IMR-90 (cell line): ENCODE measurements around the gene S100B. TPM values are rescaled to one million over a fixed set of nuclear protein-coding genes. Genes with fewer than 3 reads are reported as not detected.

Experiments used
- ATAC-seq: fragments of 200-7000 bp; cut with Tn5 transposase; 2 replicates; pipeline ENCODE4 v1.9.1; 2020; ENCODE audit warnings: low read depth, mild to moderate bottlenecking, moderate library complexity
- BruUV-seq: library from RNA; stranded (reverse); fragments of 400-500 nt; replicated peaks from 2 replicates; lab custom pipeline; 2021; lab: Mats Ljungman, UMichigan
- CTCF ChIA-PET: fragments of 300-600 bp; formaldehyde crosslinking; extraction: SDS; loops from one replicate; lab custom pipeline; 2021; ENCODE audit warnings: antibody characterized with exemption; lab: Yijun Ruan, JAX
- POLR2A ChIA-PET: fragments of 300-600 bp; sonication (Branson Sonifier 250); formaldehyde crosslinking; loops from one replicate; lab custom pipeline; 2022; ENCODE audit warnings: antibody characterized with exemption; ENCODE audit not compliant: unreplicated experiment; lab: Charles Lee
- DNase-seq: peaks from one replicate; pipeline ENCODE4 v3.0.0; 2013
- H2AFZ ChIP-seq: replicated peaks from 2 replicates; pipeline ENCODE3; 2013; ENCODE audit warnings: low read length, mild to moderate bottlenecking; ENCODE audit not compliant: poor library complexity
- H2AK5ac ChIP-seq: 2 replicates; pipeline ENCODE4 v1.6.1; 2013; ENCODE audit warnings: low read depth, low read length, inconsistent platforms
- H2AK9ac ChIP-seq: replicated peaks from 2 replicates; pipeline ENCODE3; 2013; ENCODE audit warnings: mild to moderate bottlenecking, low read depth, low read length, moderate library complexity; ENCODE audit not compliant: poor library complexity
- H2BK120ac ChIP-seq: 2 replicates; pipeline ENCODE4 v1.6.1; 2013; ENCODE audit warnings: low read depth, low read length, inconsistent platforms
- H2BK15ac ChIP-seq: 3 replicates; pipeline ENCODE4 v1.6.1; 2013; ENCODE audit warnings: low read depth, low read length, inconsistent platforms
- H2BK20ac ChIP-seq: 2 replicates; pipeline ENCODE4 v1.6.1; 2013; ENCODE audit warnings: low read depth, mild to moderate bottlenecking, inconsistent platforms, low read length, moderate library complexity
- H2BK5ac ChIP-seq: 2 replicates; pipeline ENCODE4 v1.6.1; 2013; ENCODE audit warnings: mild to moderate bottlenecking, low read depth, low read length, inconsistent platforms; ENCODE audit not compliant: poor library complexity, severe bottlenecking
- H3K14ac ChIP-seq: replicated peaks from 2 replicates; pipeline ENCODE4 v1.6.1; 2013; ENCODE audit warnings: low read depth, low read length, inconsistent platforms
- H3K18ac ChIP-seq: 2 replicates; pipeline ENCODE4 v1.6.1; 2013; ENCODE audit warnings: low read depth, low read length, control low read depth
- H3K23ac ChIP-seq: 2 replicates; pipeline ENCODE4 v1.6.1; 2013; ENCODE audit warnings: low read depth, low read length, inconsistent platforms
- H3K27ac ChIP-seq: 2 replicates; pipeline ENCODE4 v1.5.1; 2013; ENCODE audit warnings: mild to moderate bottlenecking, control low read depth, low read length; ENCODE audit not compliant: insufficient read depth
- H3K27me3 ChIP-seq: 2 replicates; pipeline ENCODE4 v1.6.1; 2013; ENCODE audit warnings: low read length; ENCODE audit not compliant: control insufficient read depth, insufficient read depth
- H3K36me3 ChIP-seq: 2 replicates; pipeline ENCODE4 v1.6.1; 2013; ENCODE audit warnings: low read length, mixed read lengths; ENCODE audit not compliant: control insufficient read depth, insufficient read depth
- H3K4ac ChIP-seq: 2 replicates; pipeline ENCODE4 v1.6.1; 2013; ENCODE audit warnings: low read depth, low read length, inconsistent platforms
- H3K4me1 ChIP-seq: 2 replicates; pipeline ENCODE4 v1.6.1; 2013; ENCODE audit warnings: low read length, mixed read lengths; ENCODE audit not compliant: control insufficient read depth, insufficient read depth
- H3K4me2 ChIP-seq: 2 replicates; pipeline ENCODE4 v1.6.1; 2013; ENCODE audit warnings: low read depth, mild to moderate bottlenecking, control low read depth, low read length, moderate library complexity
- H3K4me3 ChIP-seq: 2 replicates; pipeline ENCODE4 v1.5.1; 2013; ENCODE audit warnings: low read depth, mild to moderate bottlenecking, control low read depth, low read length, moderate library complexity; ENCODE audit not compliant: insufficient read depth
- H3K56ac ChIP-seq: 2 replicates; pipeline ENCODE4 v1.6.1; 2013; ENCODE audit warnings: low read length, inconsistent platforms; ENCODE audit not compliant: insufficient read depth; ENCODE audit errors: extremely low read depth
- H3K79me1 ChIP-seq, 2 experiments: 2 replicates each; pipeline ENCODE4 v1.6.1; 2013; ENCODE audit warnings: low read length in 2 of 2, inconsistent platforms in 1 of 2, low read depth in 1 of 2
- H3K9ac ChIP-seq: 2 replicates; pipeline ENCODE4 v1.6.1; 2013; ENCODE audit warnings: low read depth, low read length, control low read depth
- H3K9me1 ChIP-seq: 2 replicates; pipeline ENCODE4 v1.6.1; 2013; ENCODE audit warnings: low read length, inconsistent platforms; ENCODE audit not compliant: insufficient read depth
- H3K9me3 ChIP-seq: 2 replicates; pipeline ENCODE4 v1.6.1; 2013; ENCODE audit warnings: low read length; ENCODE audit not compliant: control insufficient read depth, insufficient read depth
- H4K20me1 ChIP-seq: 2 replicates; pipeline ENCODE4 v1.6.1; 2013; ENCODE audit warnings: low read length, inconsistent platforms; ENCODE audit not compliant: insufficient read depth
- H4K5ac ChIP-seq: 2 replicates; pipeline ENCODE4 v1.6.1; 2013; ENCODE audit warnings: mild to moderate bottlenecking, low read depth, low read length, control low read depth
- H4K8ac ChIP-seq, 2 experiments: 2 replicates each; pipeline ENCODE4 v1.6.1; 2013; ENCODE audit warnings: low read depth in 2 of 2, low read length in 2 of 2, control low read depth in 1 of 2, inconsistent platforms in 1 of 2
- H4K91ac ChIP-seq: 2 replicates; pipeline ENCODE4 v1.6.1; 2013; ENCODE audit warnings: low read depth, low read length, inconsistent platforms; ENCODE audit not compliant: insufficient read depth
- BHLHE40 ChIP-seq: fragments of 150-350 bp; IDR thresholded peaks from 2 replicates; pipeline ENCODE4 v1.6.1; 2016; ENCODE audit warnings: mild to moderate bottlenecking, low read depth, low read length
- CEBPB ChIP-seq: IDR thresholded peaks from 2 replicates; pipeline ENCODE4 v1.6.1; 2012; ENCODE audit warnings: low read depth, low read length, improper control_type of control experiment
- CHD1 ChIP-seq: IDR thresholded peaks from 2 replicates; pipeline ENCODE4 v1.6.1; 2012; ENCODE audit warnings: low read depth, low read length, improper control_type of control experiment
- CTCF ChIP-seq: conservative IDR thresholded peaks from 2 replicates; pipeline ENCODE4 v1.5.1; 2012; ENCODE audit warnings: mild to moderate bottlenecking, low read depth, low read length, improper control_type of control experiment
- ELK1 ChIP-seq: fragments of 150-350 bp; IDR thresholded peaks from 2 replicates; pipeline ENCODE4 v1.6.1; 2016; ENCODE audit warnings: low read depth, mild to moderate bottlenecking, low read length, moderate library complexity, borderline replicate concordance
- FOS ChIP-seq: fragments of 150-350 bp; IDR thresholded peaks from 2 replicates; pipeline ENCODE4 v1.6.1; 2016; ENCODE audit warnings: low read depth, low read length
- MAFK ChIP-seq: IDR thresholded peaks from 2 replicates; pipeline ENCODE4 v1.6.1; 2012; ENCODE audit warnings: low read depth, low read length, improper control_type of control experiment
- MAZ ChIP-seq: IDR thresholded peaks from 2 replicates; pipeline ENCODE4 v1.6.1; 2012; ENCODE audit warnings: low read depth, mild to moderate bottlenecking, low read length, improper control_type of control experiment, moderate library complexity, borderline replicate concordance
- MXI1 ChIP-seq: IDR thresholded peaks from 2 replicates; pipeline ENCODE4 v1.6.1; 2012; ENCODE audit warnings: low read depth, mild to moderate bottlenecking, low read length, moderate library complexity, borderline replicate concordance
- NFE2L2 ChIP-seq: fragments of 150-350 bp; IDR thresholded peaks from 2 replicates; pipeline ENCODE4 v1.6.1; 2016; ENCODE audit warnings: low read depth, mild to moderate bottlenecking, low read length
- POLR2A ChIP-seq: IDR thresholded peaks from 2 replicates; pipeline ENCODE4 v1.6.1; 2012; ENCODE audit warnings: mild to moderate bottlenecking, low read depth, low read length
- RAD21 ChIP-seq: IDR thresholded peaks from 2 replicates; pipeline ENCODE4 v1.6.1; 2012; ENCODE audit warnings: low read length, improper control_type of control experiment
- RCOR1 ChIP-seq: IDR thresholded peaks from 2 replicates; pipeline ENCODE4 v1.6.1; 2012; ENCODE audit warnings: mild to moderate bottlenecking, low read length, improper control_type of control experiment; ENCODE audit not compliant: insufficient replicate concordance
- RFX5 ChIP-seq: IDR thresholded peaks from 2 replicates; pipeline ENCODE4 v1.8.0; 2012; ENCODE audit warnings: low read depth, mild to moderate bottlenecking, low read length, moderate library complexity
- SMC3 ChIP-seq: fragments of 150-350 bp; IDR thresholded peaks from 2 replicates; pipeline ENCODE4 v1.6.1; 2016; ENCODE audit warnings: low read depth, mild to moderate bottlenecking, antibody characterized with exemption, low read length, moderate library complexity
- WGBS, 2 experiments: methylation state at CpG; one replicate each; pipeline versions ENCODE4 v1.1.5 to v1.1.7; 2013; ENCODE audit warnings: missing lambda C conversion rate in 2 of 2; ENCODE audit not compliant: insufficient read length in 1 of 2; ENCODE audit errors: extremely low coverage in 2 of 2; 5-methylcytosine and 5-hydroxymethylcytosine counted together
- dilution Hi-C: fragments of 300-500 bp; cut with HindIII; formaldehyde crosslinking; loops from one replicate; pipeline ENCODE4 v1.14.3; 2018; ENCODE audit warnings: low sequenced_read_pairs; ENCODE audit not compliant: unreplicated experiment
- in situ Hi-C: fragments of 300-500 bp; cut with MboI; formaldehyde crosslinking; loops from 3 replicates; pipeline ENCODE4 v1.14.3; 2019; ENCODE audit warnings: low sequenced_read_pairs, inconsistent platforms, mixed read lengths
- intact Hi-C: fragments of 100-400 bp; cut with micrococcal nuclease; formaldehyde crosslinking; loops from 2 replicates; pipeline ENCODE4 v1.10.0; 2022
- polyA plus RNA-seq, 3 experiments: library from polyadenylated mRNA; depleted of rRNA; stranded (reverse); fragments of >200 nt; gene quantifications; 2 replicates each; pipeline ENCODE4 v1.2.3, GENCODE V29; 2012; ENCODE audit warnings: low replicate concordance in 1 of 3
- total RNA-seq: library from RNA; depleted of rRNA; stranded (reverse); fragments of >200 nt; gene quantifications from 2 replicates; pipeline ENCODE4 v1.2.3, GENCODE V29; 2012
- TF ChIP-seq, protein P1 (sequence below): fragments of 150-350 bp; IDR thresholded peaks from 2 replicates; pipeline ENCODE4 v1.6.1; 2017; ENCODE audit warnings: mild to moderate bottlenecking, antibody characterized with exemption, low read length, low read depth

Gene S100B
- total and polyA plus RNA-seq, 2 of the 4 experiments (the other 2 are of a cell fraction): 0.18 to 0.26 TPM

DNA sequence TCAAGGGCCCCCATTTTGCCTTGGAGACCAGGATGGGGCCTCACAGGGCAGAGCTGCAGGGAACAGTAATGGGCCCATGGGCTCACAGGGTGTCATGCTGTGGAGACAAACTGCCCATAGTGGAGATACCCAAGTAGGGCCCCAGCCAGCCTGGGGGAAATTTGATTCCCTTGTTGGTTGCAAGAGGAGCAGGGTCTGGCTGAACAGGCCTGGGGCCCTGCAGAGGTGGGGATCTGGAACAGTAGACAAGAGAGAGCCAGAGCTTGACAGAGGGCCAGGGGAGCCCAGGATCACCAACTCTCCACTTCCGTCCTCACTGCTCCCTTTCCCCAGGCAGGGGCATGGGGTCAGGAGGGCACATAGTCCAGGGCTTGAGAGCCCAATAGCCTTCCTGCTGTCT is 8.7 kb downstream of the S100B start:
- no peak overlapping the region for H4K8ac ChIP-seq
- H2AK9ac ChIP-seq: no peak overlapping the region
- ChIA-PET CTCF (no interaction called here), POLR2A (no interaction called here)
- peaks cover 8% of the 10 kb centered on the region; the same call in 1 of the 2 replicates for H3K9me1 ChIP-seq
- H3K23ac ChIP-seq: no peak overlapping the region
- no peak overlapping the region for H4K91ac ChIP-seq
- H3K4me3 ChIP-seq: no peak overlapping the region
- peaks cover 15% of the 10 kb centered on the region for H3K9me3 ChIP-seq
- no peak overlapping the region for H2BK15ac ChIP-seq
- no peak for ATAC-seq
- no peak overlapping the region for H2BK120ac ChIP-seq
- intact Hi-C loops: no loop called here
- peaks cover 6% of the 10 kb centered on the region for H3K4me1 ChIP-seq
- H3K79me1 ChIP-seq: no peaks in the 10 kb centered on the region
- no peak for DNase-seq
- no peak overlapping the region for H3K4me2 ChIP-seq
- no peak overlapping the region for H3K18ac ChIP-seq
- H3K56ac ChIP-seq: no peak overlapping the region
- H2BK5ac ChIP-seq: no peak overlapping the region
- no peak overlapping the region for H2AFZ ChIP-seq
- in situ Hi-C loops: no loop called here
- H4K20me1 ChIP-seq: no peaks in the 10 kb centered on the region
- no CpG with 5 or more reads among the region's 1 CpG for WGBS, 2 experiments
- no peak overlapping the region for H2BK20ac ChIP-seq
- H3K4ac ChIP-seq: no peak overlapping the region
- dilution Hi-C loops: no loop called here
- H2AK5ac ChIP-seq: no peak overlapping the region
- no peak for TF ChIP-seq POLR2A
- TF ChIP-seq RCOR1: no peak
- TF ChIP-seq MAFK: no peak
- TF ChIP-seq MXI1: no peak
- no peak for TF ChIP-seq NFE2L2
- no peak for TF ChIP-seq CEBPB
- TF ChIP-seq, protein P1, sequence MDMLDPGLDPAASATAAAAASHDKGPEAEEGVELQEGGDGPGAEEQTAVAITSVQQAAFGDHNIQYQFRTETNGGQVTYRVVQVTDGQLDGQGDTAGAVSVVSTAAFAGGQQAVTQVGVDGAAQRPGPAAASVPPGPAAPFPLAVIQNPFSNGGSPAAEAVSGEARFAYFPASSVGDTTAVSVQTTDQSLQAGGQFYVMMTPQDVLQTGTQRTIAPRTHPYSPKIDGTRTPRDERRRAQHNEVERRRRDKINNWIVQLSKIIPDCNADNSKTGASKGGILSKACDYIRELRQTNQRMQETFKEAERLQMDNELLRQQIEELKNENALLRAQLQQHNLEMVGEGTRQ: no peak
- no peak for TF ChIP-seq ELK1
- TF ChIP-seq MAZ: no peak
- TF ChIP-seq RFX5: no peak
- no peak for TF ChIP-seq RAD21
- no peak for TF ChIP-seq CHD1
- TF ChIP-seq BHLHE40: no peak
- no peak for TF ChIP-seq SMC3
- TF ChIP-seq CTCF: no peak
- TF ChIP-seq FOS: no peak
- no peak overlapping the region for H3K27ac ChIP-seq
- H3K27me3 ChIP-seq: no peaks in the 10 kb centered on the region
- BruUV-seq: no TSS peak
- no peak overlapping the region for H4K5ac ChIP-seq
- no peak overlapping the region for H3K9ac ChIP-seq
- no peak overlapping the region for H3K14ac ChIP-seq
- no peaks in the 10 kb centered on the region for H3K36me3 ChIP-seq
